A549 (cell line): ENCODE results near the gene SLC24A3.

Source experiments
- CBX2 ChIP-seq: fragments of 200-600 bp; sonication (generic); IDR thresholded peaks from 2 replicates; pipeline ENCODE4 v1.6.1; 2016; ENCODE audit warnings: low read depth, mild to moderate bottlenecking, borderline replicate concordance
- CEBPB ChIP-seq, 2 experiments: fragments of >200 bp in 1 of 2; sonication (Bioruptor Twin) in 1 of 2; formaldehyde crosslinking in 1 of 2; IDR thresholded peaks; 2 replicates each; pipeline ENCODE4 v1.6.1; 2012 to 2016
- CTCF ChIP-seq: fragments of >200 bp; sonication (Bioruptor Twin); formaldehyde crosslinking; IDR thresholded peaks from 3 replicates; pipeline ENCODE4 v1.5.1; 2016
- JUN ChIP-seq, 2 experiments: fragments of >200 bp; sonication (Bioruptor Twin); formaldehyde crosslinking; IDR thresholded peaks; 2 replicates in 1 of 2; 3 replicates in 1 of 2; pipeline ENCODE4 v1.6.1; 2016 to 2017
- MAX ChIP-seq: IDR thresholded peaks from 2 replicates; pipeline ENCODE4 v1.6.1; 2012
- NR3C1 ChIP-seq: fragments of >200 bp; sonication (Bioruptor Twin); formaldehyde crosslinking; IDR thresholded peaks from 3 replicates; pipeline ENCODE4 v1.6.1; 2017
- POLR2A ChIP-seq: IDR thresholded peaks from 2 replicates; pipeline ENCODE4 v1.6.1; 2012; ENCODE audit warnings: mild to moderate bottlenecking, low read length
- REST ChIP-seq: fragments of 200-600 bp; sonication (generic); IDR thresholded peaks from 2 replicates; pipeline ENCODE4 v1.6.1; 2016; ENCODE audit warnings: antibody characterized with exemption, mild to moderate bottlenecking, moderate library complexity
- TFCP2L1 ChIP-seq: fragments of 250-450 bp; sonication (Bioruptor Pico); IDR thresholded peaks from 2 replicates; pipeline ENCODE4 v1.5.0; 2021; ENCODE audit warnings: mild to moderate bottlenecking
- USF2 ChIP-seq: fragments of 450-650 bp; IDR thresholded peaks from 2 replicates; pipeline ENCODE4 v1.6.1; 2014; ENCODE audit warnings: antibody characterized with exemption

GRCh38 chr20:19378058-19378457 is 165.6 kb downstream of the SLC24A3 start:
- TF ChIP-seq CTCF (no peak), CEBPB (IDR thresholded peaks at IDR 0.05) (no peak), CBX2 (no peak), NR3C1 (no peak), JUN (IDR thresholded peaks at IDR 0.05) (no peak), USF2 (no peak), TFCP2L1 (CRISPR knock-in tag) (no peak), REST (no peak), MAX (no peak), POLR2A (no peak)
